Right lobe of liver (tissue), 6 donors: ENCODE data around the gene SELENOT. TPM values are rescaled to one million over a fixed set of nuclear protein-coding genes. Genes with fewer than 3 reads are reported as not detected.

Experiments used
- ATAC-seq, 4 donors: fragments of 200-7000 bp; cut with Tn5 transposase; one replicate each; pipeline ENCODE4 v1.9.1; 2020; ENCODE audit warnings: mild to moderate bottlenecking in 4 of 4, moderate library complexity in 4 of 4
- DNase-seq, 3 donors: peaks; one replicate each; pipeline ENCODE4 v3.0.0-alpha.2; 2020
- H3K27ac ChIP-seq, 3 donors: fragments of 200-600 bp; one replicate each; pipeline ENCODE4 v1.8.0; 2022
- H3K27me3 ChIP-seq, 2 donors: fragments of 200-600 bp; one replicate each; pipeline ENCODE4 v1.8.0; 2022
- H3K36me3 ChIP-seq, 4 donors: fragments of 200-600 bp; sonication (generic) in 1 of 4; one replicate each; pipeline versions ENCODE4 v1.5.1 to v1.8.0; 2017 to 2022; ENCODE audit warnings: control low read depth in 1 of 4
- H3K4me1 ChIP-seq, 4 donors: fragments of 200-600 bp; sonication (generic) in 1 of 4; one replicate each; pipeline versions ENCODE4 v1.5.1 to v1.8.0; 2017 to 2022; ENCODE audit warnings: control low read depth in 1 of 4
- H3K4me3 ChIP-seq, 3 donors: fragments of 200-600 bp; one replicate each; pipeline ENCODE4 v1.8.0; 2022
- H3K9me3 ChIP-seq, 4 donors: fragments of 200-600 bp; sonication (generic) in 1 of 4; one replicate each; pipeline versions ENCODE4 v1.5.1 to v1.8.0; 2017 to 2022; ENCODE audit warnings: control low read depth in 1 of 4
- POLR2A ChIP-seq: fragments of 450-650 bp; IDR thresholded peaks from one replicate; pipeline ENCODE4 v1.6.1; 2017; ENCODE audit warnings: antibody characterized with exemption, mild to moderate bottlenecking
- WGBS: methylation state at CpG from one replicate; pipeline ENCODE4 v1.1.6; 2018; ENCODE audit warnings: low coverage, low lambda C conversion rate; ENCODE audit not compliant: insufficient coverage; ENCODE audit errors: missing lambda C conversion rate; 5-methylcytosine and 5-hydroxymethylcytosine counted together
- intact Hi-C, 2 donors: fragments of 100-400 bp; cut with DNase I; formaldehyde crosslinking; loops; one replicate each; pipeline versions ENCODE4 v1.11.2 to v1.14.1; 2022
- total RNA-seq, 6 experiments: library from RNA; depleted of rRNA in 2 of 6; stranded (reverse); fragments of >200 nt in 2 of 6; fragmentation: NEBNext Ultra II Directional in 3 of 6; extraction: Animal tissue kit (Norgen Biotek cat#: 25700) in 3 of 6; gene quantifications; one replicate each; pipeline versions ENCODE4 v1.1.0 to v1.2.4, GENCODE V29; 2016 to 2023
- TF ChIP-seq, protein P1 (sequence below), 4 donors: fragments of 200-600 bp in 3 of 4; fragments of 450-650 bp in 1 of 4; IDR thresholded peaks; one replicate each; pipeline versions ENCODE4 v1.5.1 to v1.8.0; 2016 to 2022; ENCODE audit warnings: antibody characterized with exemption in 4 of 4, mild to moderate bottlenecking in 2 of 4
- donor health status: DM: no; HTN: yes; CAD: no.
- donor health status: DM: no; HTN: no; CAD: no.
- donor health status: DM: no; HTN: no; CAD: no.
- donor health status: DM: no; HTN: yes; CAD: no.
- donor health status: DM: no; HTN: yes; CAD: no.

Gene SELENOT
- total RNA-seq, 6 experiments from 2014 or later: 51.1 to 72.8 (median 63.4) TPM

DNA sequence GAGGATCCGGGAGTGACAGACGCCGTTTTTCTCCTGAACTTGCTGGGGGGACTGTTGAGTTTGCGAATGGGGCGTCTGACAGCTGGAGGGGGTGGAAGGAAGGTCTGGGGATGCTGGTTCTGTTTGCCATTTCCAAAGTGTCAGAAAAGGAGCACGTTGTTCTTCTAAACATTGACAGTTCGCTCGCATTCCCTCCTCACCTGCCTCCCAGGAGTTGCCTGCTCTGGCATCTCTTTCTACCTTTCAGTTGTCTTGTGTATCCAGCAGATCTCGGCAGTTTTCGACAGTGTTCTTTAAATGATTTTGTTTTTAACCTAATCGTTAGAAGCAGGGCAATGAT, 829 bp downstream of the SELENOT start:
- no peak for TF ChIP-seq POLR2A
- TF ChIP-seq, protein P1, sequence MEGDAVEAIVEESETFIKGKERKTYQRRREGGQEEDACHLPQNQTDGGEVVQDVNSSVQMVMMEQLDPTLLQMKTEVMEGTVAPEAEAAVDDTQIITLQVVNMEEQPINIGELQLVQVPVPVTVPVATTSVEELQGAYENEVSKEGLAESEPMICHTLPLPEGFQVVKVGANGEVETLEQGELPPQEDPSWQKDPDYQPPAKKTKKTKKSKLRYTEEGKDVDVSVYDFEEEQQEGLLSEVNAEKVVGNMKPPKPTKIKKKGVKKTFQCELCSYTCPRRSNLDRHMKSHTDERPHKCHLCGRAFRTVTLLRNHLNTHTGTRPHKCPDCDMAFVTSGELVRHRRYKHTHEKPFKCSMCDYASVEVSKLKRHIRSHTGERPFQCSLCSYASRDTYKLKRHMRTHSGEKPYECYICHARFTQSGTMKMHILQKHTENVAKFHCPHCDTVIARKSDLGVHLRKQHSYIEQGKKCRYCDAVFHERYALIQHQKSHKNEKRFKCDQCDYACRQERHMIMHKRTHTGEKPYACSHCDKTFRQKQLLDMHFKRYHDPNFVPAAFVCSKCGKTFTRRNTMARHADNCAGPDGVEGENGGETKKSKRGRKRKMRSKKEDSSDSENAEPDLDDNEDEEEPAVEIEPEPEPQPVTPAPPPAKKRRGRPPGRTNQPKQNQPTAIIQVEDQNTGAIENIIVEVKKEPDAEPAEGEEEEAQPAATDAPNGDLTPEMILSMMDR (IDR thresholded peaks at IDR 0.05): no peak
- Histone ChIP-seq H3K36me3 (no peaks in the 10 kb centered on the region), H3K9me3 (no peaks in the 10 kb centered on the region), H3K4me3 (peak overlapping the region; percentile 63 to 82 (median 67)), H3K27ac (peak overlapping the region; percentile 86 to 88 (median 88)), H3K27me3 (no peaks in the 10 kb centered on the region), H3K4me1 (peaks cover 0 to 23% (median 5%) of the 10 kb centered on the region in 4 donors)
- DNase-seq (no peak), ATAC-seq (peak; percentile 3 to 10 (median 6))
- intact Hi-C loops: no loop called here
- 0% methylated on average over 10 of the region's 11 CpGs for WGBS

DNA sequence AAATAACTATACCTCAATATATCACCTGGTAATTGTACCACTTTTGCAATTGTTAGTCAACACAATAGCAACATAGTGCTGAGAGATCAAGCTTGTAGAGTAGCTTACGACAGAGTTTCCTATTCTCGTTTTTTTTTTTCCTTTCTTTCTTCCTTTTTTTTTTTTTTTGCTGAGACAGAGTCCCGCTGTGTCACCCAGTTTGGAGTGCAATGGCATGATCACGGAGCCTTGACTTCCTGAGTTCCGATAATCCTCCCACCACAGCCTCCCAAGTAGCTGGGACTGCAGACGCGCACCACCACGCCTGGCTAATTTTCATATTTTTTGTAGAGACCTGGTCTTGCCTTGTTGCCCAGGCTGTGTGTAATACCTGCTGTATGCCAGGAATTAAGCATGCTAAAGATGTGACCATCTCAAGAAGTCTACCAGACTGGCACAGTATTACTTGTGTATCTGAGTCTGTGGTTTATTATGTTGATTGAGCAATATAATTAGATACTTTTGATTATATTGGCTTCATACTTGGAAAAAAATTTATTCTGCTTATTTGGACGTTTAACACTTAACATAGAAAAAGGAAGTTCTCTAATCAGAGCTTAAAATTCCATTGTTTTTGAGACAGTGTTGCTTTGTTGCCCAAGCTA, 3.0 kb downstream of the SELENOT start:
- TF ChIP-seq POLR2A: no peak
- TF ChIP-seq, protein P1 (IDR thresholded peaks at IDR 0.05): no peak

GRCh38 chr3:150607267-150608065, 4.3 kb downstream of the SELENOT start:
- Histone ChIP-seq H3K27me3 (no peaks in the 10 kb centered on the region), H3K4me3 (no peak overlapping the region), H3K9me3 (no peaks in the 10 kb centered on the region), H3K4me1 (peaks cover 0 to 36% (median 5%) of the 10 kb centered on the region in 4 donors), H3K36me3 (peaks cover 0 to 10% (median 0%) of the 10 kb centered on the region in 4 donors), H3K27ac (no peak overlapping the region)
- WGBS: 72% methylated on average over 8 of the region's 8 CpGs
- intact Hi-C loops: no loop called here
- TF ChIP-seq, protein P1 (IDR thresholded peaks at IDR 0.05): no peak
- no peak for TF ChIP-seq POLR2A
- DNase-seq (no peak), ATAC-seq (no peak)

More for the DNA sequence above, 3.0 kb downstream of the SELENOT start:
- ATAC-seq (no peak), DNase-seq (no peak)
- Histone ChIP-seq H3K4me1 (peaks cover 0 to 34% (median 5%) of the 10 kb centered on the region in 4 donors), H3K27ac (no peak overlapping the region), H3K27me3 (no peaks in the 10 kb centered on the region), H3K36me3 (no peaks in the 10 kb centered on the region), H3K9me3 (no peaks in the 10 kb centered on the region), H3K4me3 (no peak overlapping the region)
- 68% methylated on average over 9 of the region's 9 CpGs for WGBS
- intact Hi-C loops: no loop called here

DNA sequence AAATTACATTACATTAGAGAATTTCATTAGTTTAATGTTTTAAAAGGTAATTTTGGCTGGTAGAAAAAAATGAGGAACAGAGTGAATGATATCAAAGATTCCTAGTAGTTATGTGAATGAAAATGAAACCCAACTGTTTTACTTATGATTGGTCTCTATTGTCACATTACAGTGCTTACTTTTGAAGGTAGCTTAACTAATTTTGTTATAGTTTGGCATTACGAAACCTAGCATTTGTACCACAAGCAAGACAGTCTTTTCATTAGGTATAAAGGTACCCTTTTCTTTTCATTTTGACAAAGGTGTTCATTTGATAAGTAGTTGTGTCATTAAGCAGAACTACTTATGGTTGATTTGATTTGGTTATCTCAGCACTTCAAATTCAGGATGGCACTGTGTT, 6.9 kb downstream of the SELENOT start:
- no peak overlapping the region for H3K4me3 ChIP-seq
- intact Hi-C loops: no loop called here
- H3K9me3 ChIP-seq: no peaks in the 10 kb centered on the region
- peaks cover 0 to 10% (median 0%) of the 10 kb centered on the region in 4 donors for H3K36me3 ChIP-seq
- H3K27me3 ChIP-seq: no peaks in the 10 kb centered on the region
- peaks cover 0 to 39% (median 8%) of the 10 kb centered on the region in 4 donors for H3K4me1 ChIP-seq
- H3K27ac ChIP-seq: no peak overlapping the region
- WGBS: 0% methylated on average over 1 of the region's 1 CpG
- no peak for ATAC-seq
- no peak for TF ChIP-seq POLR2A
- TF ChIP-seq, protein P1 (IDR thresholded peaks at IDR 0.05): no peak
- no peak for DNase-seq
